SK-N-SH (cell line): ENCODE results near the gene DOCK3. TPM values are rescaled to one million over a fixed set of nuclear protein-coding genes. Genes with fewer than 3 reads are reported as not detected.

ENCODE experiments used
- CTCF ChIA-PET: fragments of 300-600, 350-600 bp; formaldehyde crosslinking; extraction: SDS; loops from one replicate; lab custom pipeline; 2021; lab: Yijun Ruan, JAX
- POLR2A ChIA-PET: fragments of 350-600 bp; sonication (Branson Sonifier 250); formaldehyde crosslinking; extraction: SDS; loops from one replicate; lab custom pipeline; 2020; ENCODE audit warnings: antibody characterized with exemption, inconsistent platforms; lab: Yijun Ruan, JAX
- DNase-seq: peaks from one replicate; pipeline ENCODE4 v3.0.0; 2012
- H2AFZ ChIP-seq: fragments of 200-600 bp; sonication (generic); 2 replicates; pipeline ENCODE4 v1.8.1; 2016; ENCODE audit warnings: antibody characterized with exemption, mild to moderate bottlenecking, low read depth
- H3F3A ChIP-seq: fragments of 200-600 bp; sonication (generic); replicated peaks from 2 replicates; pipeline ENCODE3; 2016; ENCODE audit warnings: antibody characterized with exemption, mild to moderate bottlenecking; ENCODE audit not compliant: insufficient read depth
- H3K27ac ChIP-seq, 2 experiments: fragments of 200-500 bp in 1 of 2; fragments of 200-600 bp in 1 of 2; sonication (Bioruptor generic) in 1 of 2; sonication (generic), shearing (Covaris generic) in 1 of 2; 2 replicates each; pipeline versions ENCODE4 v1.5.1 to v1.6.1; 2014 to 2016; ENCODE audit warnings: low read depth in 2 of 2, inconsistent platforms in 1 of 2, low read length in 1 of 2, mild to moderate bottlenecking in 1 of 2, mixed read lengths in 1 of 2
- H3K27me3 ChIP-seq: fragments of 200-600 bp; sonication (generic), shearing (Covaris generic); 2 replicates; pipeline ENCODE4 v1.6.1; 2016; ENCODE audit warnings: mixed run types; ENCODE audit not compliant: insufficient read depth
- H3K36me3 ChIP-seq, 2 experiments: fragments of 200-500 bp in 1 of 2; fragments of 200-600 bp in 1 of 2; sonication (Bioruptor generic) in 1 of 2; sonication (generic) in 1 of 2; replicated peaks in 1 of 2; 2 replicates each; pipeline versions ENCODE3 to v1.5.1; 2014 to 2016; ENCODE audit warnings: low read length in 1 of 2, mild to moderate bottlenecking in 1 of 2; ENCODE audit not compliant: insufficient read depth in 2 of 2, control insufficient read depth in 1 of 2
- H3K4me1 ChIP-seq, 2 experiments: fragments of 200-500 bp in 1 of 2; fragments of 200-600 bp in 1 of 2; sonication (Bioruptor generic) in 1 of 2; sonication (generic), shearing (Covaris generic) in 1 of 2; 2 replicates each; pipeline versions ENCODE4 v1.5.1 to v1.6.1; 2014 to 2016; ENCODE audit warnings: low read depth in 1 of 2, low read length in 1 of 2, mixed run types in 1 of 2; ENCODE audit not compliant: insufficient read depth in 2 of 2, control insufficient read depth in 1 of 2
- H3K4me2 ChIP-seq: fragments of 200-600 bp; sonication (generic), shearing (Covaris generic); 2 replicates; pipeline ENCODE4 v1.6.1; 2017; ENCODE audit warnings: mixed run types
- H3K4me3 ChIP-seq, 2 experiments: fragments of 200-500 bp in 1 of 2; fragments of 200-600 bp in 1 of 2; sonication (Bioruptor generic) in 1 of 2; sonication (generic), shearing (Covaris generic) in 1 of 2; 2 replicates each; pipeline versions ENCODE4 v1.5.1 to v1.8.1; 2014 to 2016; ENCODE audit warnings: low read depth in 2 of 2, inconsistent platforms in 1 of 2, low read length in 1 of 2, mild to moderate bottlenecking in 1 of 2, mixed read lengths in 1 of 2, moderate library complexity in 1 of 2
- H3K79me2 ChIP-seq: fragments of 200-600 bp; sonication (generic); 2 replicates; pipeline ENCODE4 v1.8.1; 2017; ENCODE audit warnings: mild to moderate bottlenecking; ENCODE audit not compliant: insufficient read depth
- H3K9ac ChIP-seq: fragments of 200-600 bp; sonication (generic); 2 replicates; pipeline ENCODE4 v1.6.1; 2017; ENCODE audit warnings: mixed run types
- H3K9me2 ChIP-seq: fragments of 200-600 bp; sonication (generic); 2 replicates; pipeline ENCODE4 v1.6.1; 2017; ENCODE audit warnings: mixed run types
- H3K9me3 ChIP-seq: fragments of 200-600 bp; sonication (generic); 2 replicates; pipeline ENCODE4 v1.6.1; 2017; ENCODE audit warnings: mixed run types, mild to moderate bottlenecking, moderate library complexity
- H4K20me1 ChIP-seq: fragments of 200-600 bp; sonication (generic); 2 replicates; pipeline ENCODE4 v1.6.1; 2017; ENCODE audit warnings: mild to moderate bottlenecking, mixed run types; ENCODE audit not compliant: insufficient read depth
- EZH2phosphoT487 ChIP-seq: fragments of 200-600 bp; sonication (generic); IDR thresholded peaks from 2 replicates; pipeline ENCODE4 v1.6.1; 2017; ENCODE audit warnings: low read depth, mixed run types, mild to moderate bottlenecking, antibody characterized with exemption, moderate library complexity, borderline replicate concordance
- FOXJ3 ChIP-seq: sonication (generic); formaldehyde crosslinking; IDR thresholded peaks from 2 replicates; pipeline ENCODE4 v1.5.1; 2020; ENCODE audit warnings: mild to moderate bottlenecking, missing genetic modification reagents
- FOXM1 ChIP-seq: IDR thresholded peaks from 2 replicates; pipeline ENCODE4 v1.4.0; 2012; ENCODE audit warnings: low read depth, mild to moderate bottlenecking
- GABPA ChIP-seq: IDR thresholded peaks from 2 replicates; pipeline ENCODE4 v1.4.0; 2012; ENCODE audit warnings: low read depth, mild to moderate bottlenecking
- JUND ChIP-seq: IDR thresholded peaks from 2 replicates; pipeline ENCODE4 v1.4.0; 2012
- MXI1 ChIP-seq: IDR thresholded peaks from 2 replicates; pipeline ENCODE4 v1.6.1; 2012; ENCODE audit warnings: mild to moderate bottlenecking, low read depth, low read length, improper control_type of control experiment
- NFIC ChIP-seq: IDR thresholded peaks from 2 replicates; pipeline ENCODE4 v1.4.0; 2012; ENCODE audit warnings: borderline replicate concordance
- NRF1 ChIP-seq: IDR thresholded peaks from 2 replicates; pipeline ENCODE4 v1.6.1; 2012; ENCODE audit warnings: low read depth, mild to moderate bottlenecking, low read length
- SIN3A ChIP-seq: IDR thresholded peaks from 2 replicates; pipeline ENCODE4 v1.6.1; 2012; ENCODE audit warnings: low read depth, mild to moderate bottlenecking, low read length, moderate library complexity, borderline replicate concordance
- SMC3 ChIP-seq: IDR thresholded peaks from 2 replicates; pipeline ENCODE4 v1.6.1; 2012; ENCODE audit warnings: low read depth, low read length, improper control_type of control experiment
- TCF12 ChIP-seq: IDR thresholded peaks from 2 replicates; pipeline ENCODE4 v1.4.0; 2012
- WGBS: methylation state at CpG from one replicate; pipeline ENCODE4 v1.1.6; 2017; ENCODE audit warnings: low lambda C conversion rate; 5-methylcytosine and 5-hydroxymethylcytosine counted together
- polyA plus RNA-seq, 3 experiments: library from polyadenylated mRNA; depleted of rRNA; stranded (reverse); fragments of >200 nt; gene quantifications; 2 replicates each; pipeline ENCODE4 v1.2.3, GENCODE V29; 2012
- TF ChIP-seq, protein P1 (sequence below): IDR thresholded peaks from 2 replicates; pipeline ENCODE4 v1.4.0; 2012; ENCODE audit warnings: low read depth
- TF ChIP-seq, protein P2 (sequence below): fragments of 200-600 bp; sonication (generic); IDR thresholded peaks from 2 replicates; pipeline ENCODE4 v1.6.1; 2017; ENCODE audit warnings: antibody characterized with exemption, mild to moderate bottlenecking, moderate library complexity
- TF ChIP-seq, protein P3 (sequence below): fragments of 150-350 bp; IDR thresholded peaks from 2 replicates; pipeline ENCODE4 v1.6.1; 2016; ENCODE audit warnings: mild to moderate bottlenecking, low read depth, low read length
- TF ChIP-seq, protein P4 (sequence below): fragments of 150-350 bp; IDR thresholded peaks from 2 replicates; pipeline ENCODE4 v1.6.1; 2017; ENCODE audit warnings: antibody characterized with exemption, low read length, low read depth, borderline replicate concordance

Gene DOCK3
- polyA plus RNA-seq, 1 of the 3 experiments (the other 2 are of a cell fraction): 0.05 TPM

DNA sequence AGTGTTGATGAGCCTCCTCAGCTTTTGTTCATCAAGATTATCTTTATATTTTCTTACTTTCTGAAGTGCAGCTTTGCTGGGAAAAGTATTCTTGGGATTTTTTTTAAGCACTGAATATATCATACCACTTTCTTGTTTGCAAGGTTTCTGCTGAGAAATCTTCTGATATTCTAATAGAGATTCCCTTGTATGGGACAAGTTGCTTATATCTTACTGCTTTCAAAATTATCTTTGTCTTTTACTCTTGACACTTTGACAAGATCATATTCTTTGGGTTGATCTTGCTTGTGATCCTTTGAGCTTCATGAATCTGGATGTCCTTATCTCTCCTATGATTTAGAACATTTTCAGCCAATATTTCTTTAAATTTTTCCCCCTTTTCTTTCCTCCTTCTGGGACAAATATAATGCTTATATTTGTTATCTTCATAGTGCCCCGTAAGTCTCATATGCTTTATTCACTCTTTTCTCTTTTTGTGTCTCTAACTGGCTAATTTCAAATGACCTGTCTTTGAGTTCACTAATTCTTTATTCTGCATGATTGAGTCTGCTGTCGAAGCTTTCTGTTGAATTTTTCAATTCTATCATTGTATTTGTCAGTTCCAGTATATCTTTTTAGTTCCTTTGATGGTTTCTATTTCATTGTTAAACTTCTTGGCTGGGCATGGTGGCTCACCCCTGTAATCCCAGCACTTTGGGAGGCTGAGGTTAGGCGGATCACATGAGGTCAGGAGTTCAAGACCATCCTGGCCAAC lies 499.0 kb downstream of the DOCK3 start:
- Histone ChIP-seq H3K9me2 (no peaks in the 10 kb centered on the region), H3K9me3 (0 out of 2 replicates have a peak, but pooled peaks cover 6% of the 10 kb centered on the region), H3K27ac (no peak overlapping the region), H3K9ac (no peak overlapping the region), H3K36me3 (no peaks in the 10 kb centered on the region), H3K4me1 (no peaks in the 10 kb centered on the region), H3F3A (no peaks in the 10 kb centered on the region), H3K4me2 (no peak overlapping the region), H4K20me1 (no peaks in the 10 kb centered on the region), H2AFZ (no peak overlapping the region), H3K79me2 (no peaks in the 10 kb centered on the region), H3K4me3 (no peak overlapping the region), H3K27me3 (no peaks in the 10 kb centered on the region)
- POLR2A ChIA-PET: no interaction called here
- DNase-seq: no peak
- TF ChIP-seq, protein P1, sequence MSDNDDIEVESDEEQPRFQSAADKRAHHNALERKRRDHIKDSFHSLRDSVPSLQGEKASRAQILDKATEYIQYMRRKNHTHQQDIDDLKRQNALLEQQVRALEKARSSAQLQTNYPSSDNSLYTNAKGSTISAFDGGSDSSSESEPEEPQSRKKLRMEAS: no peak
- TF ChIP-seq TCF12 (no peak), GABPA (no peak), JUND (no peak), MXI1 (no peak), NRF1 (no peak), FOXJ3 (CRISPR knock-in tag) (no peak), EZH2phosphoT487 (no peak), SIN3A (no peak), SMC3 (no peak), NFIC (no peak), FOXM1 (no peak)
- TF ChIP-seq, protein P2, sequence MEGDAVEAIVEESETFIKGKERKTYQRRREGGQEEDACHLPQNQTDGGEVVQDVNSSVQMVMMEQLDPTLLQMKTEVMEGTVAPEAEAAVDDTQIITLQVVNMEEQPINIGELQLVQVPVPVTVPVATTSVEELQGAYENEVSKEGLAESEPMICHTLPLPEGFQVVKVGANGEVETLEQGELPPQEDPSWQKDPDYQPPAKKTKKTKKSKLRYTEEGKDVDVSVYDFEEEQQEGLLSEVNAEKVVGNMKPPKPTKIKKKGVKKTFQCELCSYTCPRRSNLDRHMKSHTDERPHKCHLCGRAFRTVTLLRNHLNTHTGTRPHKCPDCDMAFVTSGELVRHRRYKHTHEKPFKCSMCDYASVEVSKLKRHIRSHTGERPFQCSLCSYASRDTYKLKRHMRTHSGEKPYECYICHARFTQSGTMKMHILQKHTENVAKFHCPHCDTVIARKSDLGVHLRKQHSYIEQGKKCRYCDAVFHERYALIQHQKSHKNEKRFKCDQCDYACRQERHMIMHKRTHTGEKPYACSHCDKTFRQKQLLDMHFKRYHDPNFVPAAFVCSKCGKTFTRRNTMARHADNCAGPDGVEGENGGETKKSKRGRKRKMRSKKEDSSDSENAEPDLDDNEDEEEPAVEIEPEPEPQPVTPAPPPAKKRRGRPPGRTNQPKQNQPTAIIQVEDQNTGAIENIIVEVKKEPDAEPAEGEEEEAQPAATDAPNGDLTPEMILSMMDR: no peak
- TF ChIP-seq, protein P3, sequence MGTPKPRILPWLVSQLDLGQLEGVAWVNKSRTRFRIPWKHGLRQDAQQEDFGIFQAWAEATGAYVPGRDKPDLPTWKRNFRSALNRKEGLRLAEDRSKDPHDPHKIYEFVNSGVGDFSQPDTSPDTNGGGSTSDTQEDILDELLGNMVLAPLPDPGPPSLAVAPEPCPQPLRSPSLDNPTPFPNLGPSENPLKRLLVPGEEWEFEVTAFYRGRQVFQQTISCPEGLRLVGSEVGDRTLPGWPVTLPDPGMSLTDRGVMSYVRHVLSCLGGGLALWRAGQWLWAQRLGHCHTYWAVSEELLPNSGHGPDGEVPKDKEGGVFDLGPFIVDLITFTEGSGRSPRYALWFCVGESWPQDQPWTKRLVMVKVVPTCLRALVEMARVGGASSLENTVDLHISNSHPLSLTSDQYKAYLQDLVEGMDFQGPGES: no peak
- TF ChIP-seq, protein P4, sequence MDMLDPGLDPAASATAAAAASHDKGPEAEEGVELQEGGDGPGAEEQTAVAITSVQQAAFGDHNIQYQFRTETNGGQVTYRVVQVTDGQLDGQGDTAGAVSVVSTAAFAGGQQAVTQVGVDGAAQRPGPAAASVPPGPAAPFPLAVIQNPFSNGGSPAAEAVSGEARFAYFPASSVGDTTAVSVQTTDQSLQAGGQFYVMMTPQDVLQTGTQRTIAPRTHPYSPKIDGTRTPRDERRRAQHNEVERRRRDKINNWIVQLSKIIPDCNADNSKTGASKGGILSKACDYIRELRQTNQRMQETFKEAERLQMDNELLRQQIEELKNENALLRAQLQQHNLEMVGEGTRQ: no peak
- CTCF ChIA-PET: interaction anchor here (0.8 kb wide), 1 partner anchor 198 kb away, joined by 3 read pairs; no protein-coding TSS in a partner anchor
- 2% methylated on average over 3 of the region's 3 CpGs for WGBS
